WTC11 (cell line): ENCODE measurements around the gene GPRASP2. TPM values are rescaled to one million over a fixed set of nuclear protein-coding genes. Genes with fewer than 3 reads are reported as not detected.
"Not testable (repeated sequence)": the region's sequence is repeated elsewhere in the genome, so short reads cannot be mapped to it uniquely, and the experiment has no call there.

Experiments used
- ATAC-seq: fragments of 200-7000 bp; cut with Tn5 transposase; 2 replicates; pipeline ENCODE4 v1.10.0; 2021; ENCODE audit warnings: mild to moderate bottlenecking, moderate library complexity
- CTCF ChIA-PET: fragments of 300-600 bp; sonication (Branson Sonifier 250); formaldehyde crosslinking; loops from one replicate; lab custom pipeline; 2021; ENCODE audit warnings: antibody characterized with exemption; lab: Charles Lee
- POLR2A ChIA-PET: fragments of 350-600 bp; sonication (Branson Sonifier 250); formaldehyde crosslinking; loops from one replicate; lab custom pipeline; 2021; ENCODE audit warnings: antibody characterized with exemption; lab: Charles Lee
- DNase-seq: peaks from one replicate; pipeline ENCODE4 v3.0.0; 2021; ENCODE audit warnings: low spot score
- H3K27ac Mint-ChIP-seq: 2 replicates; pipeline ENCODE4 v1.8.0; 2021; ENCODE audit warnings: mixed read lengths
- H3K27me3 Mint-ChIP-seq: 2 replicates; pipeline ENCODE4 v1.8.0; 2021; ENCODE audit warnings: low read depth, mild to moderate bottlenecking, moderate library complexity, mixed read lengths
- H3K36me3 Mint-ChIP-seq: 2 replicates; pipeline ENCODE4 v1.8.0; 2021; ENCODE audit warnings: mixed read lengths
- H3K4me1 Mint-ChIP-seq: 2 replicates; pipeline ENCODE4 v1.8.0; 2022; ENCODE audit warnings: mixed read lengths
- H3K4me3 Mint-ChIP-seq: 2 replicates; pipeline ENCODE4 v1.8.0; 2021; ENCODE audit warnings: mild to moderate bottlenecking, moderate library complexity, mixed read lengths
- H3K9me3 Mint-ChIP-seq: 2 replicates; pipeline ENCODE4 v1.8.0; 2021; ENCODE audit warnings: mixed read lengths
- ATF3 ChIP-seq: sonication (generic); formaldehyde crosslinking; conservative IDR thresholded peaks from 2 replicates; pipeline ENCODE4 v1.8.1; 2022; ENCODE audit warnings: mild to moderate bottlenecking, missing genetic modification reagents
- EMX1 ChIP-seq: fragments of 250-450 bp; sonication (Bioruptor Pico); IDR thresholded peaks from 2 replicates; pipeline ENCODE4 v1.8.0; 2021; ENCODE audit warnings: mild to moderate bottlenecking
- KAT7 ChIP-seq: sonication (generic); formaldehyde crosslinking; IDR thresholded peaks from 2 replicates; pipeline ENCODE4 v1.8.1; 2023; ENCODE audit warnings: missing genetic modification reagents, mild to moderate bottlenecking, borderline replicate concordance
- MYBL2 ChIP-seq: sonication (generic); formaldehyde crosslinking; IDR thresholded peaks from 2 replicates; pipeline ENCODE4 v1.8.1; 2023; ENCODE audit warnings: mild to moderate bottlenecking, moderate library complexity, missing genetic modification reagents
- NFATC4 ChIP-seq: fragments of 250-450 bp; sonication (Bioruptor Pico); IDR thresholded peaks from 2 replicates; pipeline ENCODE4 v1.9.0; 2021; ENCODE audit warnings: mild to moderate bottlenecking
- NFE2L1 ChIP-seq: sonication (generic); formaldehyde crosslinking; IDR thresholded peaks from 2 replicates; pipeline ENCODE4 v1.8.1; 2023; ENCODE audit warnings: missing genetic modification reagents
- NFYB ChIP-seq: sonication (generic); formaldehyde crosslinking; conservative IDR thresholded peaks from 2 replicates; pipeline ENCODE4 v1.8.0; 2022; ENCODE audit warnings: low read depth, missing genetic modification reagents
- NR2C2 ChIP-seq: sonication (generic); formaldehyde crosslinking; IDR thresholded peaks from 2 replicates; pipeline ENCODE4 v1.8.0; 2022; ENCODE audit warnings: mild to moderate bottlenecking, missing genetic modification reagents
- PRRX2 ChIP-seq: fragments of 250-450 bp; sonication (Bioruptor Pico); IDR thresholded peaks from 2 replicates; pipeline ENCODE4 v1.8.0; 2021; ENCODE audit warnings: mild to moderate bottlenecking
- SMAD3 ChIP-seq: sonication (generic); formaldehyde crosslinking; IDR thresholded peaks from 2 replicates; pipeline ENCODE4 v1.8.0; 2022; ENCODE audit warnings: missing genetic modification reagents, mild to moderate bottlenecking, borderline replicate concordance
- TEAD1 ChIP-seq: sonication (generic); formaldehyde crosslinking; IDR thresholded peaks from 2 replicates; pipeline ENCODE4 v1.8.0; 2022; ENCODE audit warnings: mild to moderate bottlenecking, missing genetic modification reagents
- TEAD4 ChIP-seq: sonication (generic); formaldehyde crosslinking; IDR thresholded peaks from 2 replicates; pipeline ENCODE4 v1.8.0; 2022; ENCODE audit warnings: mild to moderate bottlenecking, missing genetic modification reagents
- USF2 ChIP-seq: sonication (generic); formaldehyde crosslinking; IDR thresholded peaks from 2 replicates; pipeline ENCODE4 v1.8.1; 2023; ENCODE audit warnings: mild to moderate bottlenecking, missing genetic modification reagents, moderate library complexity
- ZMAT4 ChIP-seq: fragments of 250-450 bp; sonication (Bioruptor Pico); IDR thresholded peaks from 2 replicates; pipeline ENCODE4 v1.9.0; 2021; ENCODE audit warnings: mild to moderate bottlenecking
- ZNF138 ChIP-seq: sonication (generic); formaldehyde crosslinking; conservative IDR thresholded peaks from 2 replicates; pipeline ENCODE4 v1.8.1; 2022; ENCODE audit warnings: mild to moderate bottlenecking, moderate library complexity, missing genetic modification reagents
- ZNF232 ChIP-seq: sonication (generic); formaldehyde crosslinking; IDR thresholded peaks from 2 replicates; pipeline ENCODE4 v1.8.0; 2022; ENCODE audit warnings: mild to moderate bottlenecking, missing genetic modification reagents
- ZNF317 ChIP-seq: sonication (generic); formaldehyde crosslinking; IDR thresholded peaks from 2 replicates; pipeline ENCODE4 v1.8.1; 2023; ENCODE audit warnings: low read depth, mild to moderate bottlenecking, moderate library complexity, missing genetic modification reagents, borderline replicate concordance
- total RNA-seq: library from RNA; stranded (reverse); gene quantifications from 3 replicates; pipeline ENCODE4 v1.2.3, GENCODE V29; 2021
- TF ChIP-seq, protein P1 (sequence below): sonication (generic); formaldehyde crosslinking; IDR thresholded peaks from 2 replicates; pipeline ENCODE4 v1.8.0; 2022; ENCODE audit warnings: mild to moderate bottlenecking, missing genetic modification reagents
- TF ChIP-seq, protein P2 (sequence below): fragments of 250-450 bp; sonication (Bioruptor Pico); IDR thresholded peaks from 2 replicates; pipeline ENCODE4 v2.1.2; 2022; ENCODE audit warnings: mild to moderate bottlenecking, moderate library complexity
- TF ChIP-seq, protein P3 (sequence below): sonication (generic); formaldehyde crosslinking; IDR thresholded peaks from 2 replicates; pipeline ENCODE4 v1.8.0; 2023; ENCODE audit warnings: missing genetic modification reagents, mild to moderate bottlenecking, borderline replicate concordance
- TF ChIP-seq, protein P4 (sequence below): sonication (generic); formaldehyde crosslinking; IDR thresholded peaks from 2 replicates; pipeline ENCODE4 v1.8.1; 2023; ENCODE audit warnings: mild to moderate bottlenecking, missing genetic modification reagents, moderate library complexity

The GPRASP2 gene
- total RNA-seq, 1 experiment from 2014 or later: 18.5 TPM

DNA sequence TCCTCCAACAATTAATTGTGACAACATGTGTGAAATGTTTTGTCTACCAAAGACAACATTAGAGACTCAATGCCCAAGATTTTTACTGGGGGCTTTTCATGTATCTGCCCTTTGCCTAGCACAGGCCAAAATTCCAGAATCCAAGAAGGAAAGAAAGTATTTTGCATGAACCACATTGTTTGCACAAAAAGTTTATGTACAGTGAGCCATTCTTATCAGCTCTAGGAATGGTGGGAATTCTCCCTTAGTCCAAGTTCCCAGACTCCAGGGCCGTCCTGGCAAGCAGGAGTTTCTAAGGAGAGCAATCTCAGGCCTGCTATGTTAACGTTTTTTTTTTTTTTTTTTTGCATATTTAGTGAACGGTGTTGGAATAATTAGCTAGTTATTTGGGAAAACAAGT is 39.4 kb upstream of the GPRASP2 start:
- Mint-ChIP-seq H3K27ac (no peak overlapping the region), H3K9me3 (peaks cover 3% of the 10 kb centered on the region; the same call in 1 of the 2 replicates), H3K4me1 (no peaks in the 10 kb centered on the region), H3K27me3 (no peaks in the 10 kb centered on the region), H3K4me3 (no peak overlapping the region), H3K36me3 (peaks cover 3% of the 10 kb centered on the region; the same call in 1 of the 2 replicates)
- ATAC-seq: no peak
- no peak for TF ChIP-seq USF2
- TF ChIP-seq ZNF138 (CRISPR knock-in tag): no peak
- TF ChIP-seq ZNF317 (CRISPR knock-in tag): no peak
- TF ChIP-seq, protein P1, sequence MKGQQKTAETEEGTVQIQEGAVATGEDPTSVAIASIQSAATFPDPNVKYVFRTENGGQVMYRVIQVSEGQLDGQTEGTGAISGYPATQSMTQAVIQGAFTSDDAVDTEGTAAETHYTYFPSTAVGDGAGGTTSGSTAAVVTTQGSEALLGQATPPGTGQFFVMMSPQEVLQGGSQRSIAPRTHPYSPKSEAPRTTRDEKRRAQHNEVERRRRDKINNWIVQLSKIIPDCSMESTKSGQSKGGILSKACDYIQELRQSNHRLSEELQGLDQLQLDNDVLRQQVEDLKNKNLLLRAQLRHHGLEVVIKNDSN (CRISPR knock-in tag): no peak
- TF ChIP-seq KAT7 (CRISPR knock-in tag): no peak
- no peak for TF ChIP-seq EMX1 (CRISPR knock-in tag)
- CTCF ChIA-PET: interaction anchor here (0.6 kb wide), 1 partner anchor 73 kb away, joined by 3 read pairs; no protein-coding TSS in a partner anchor
- POLR2A ChIA-PET: no interaction called here
- no peak for DNase-seq

DNA sequence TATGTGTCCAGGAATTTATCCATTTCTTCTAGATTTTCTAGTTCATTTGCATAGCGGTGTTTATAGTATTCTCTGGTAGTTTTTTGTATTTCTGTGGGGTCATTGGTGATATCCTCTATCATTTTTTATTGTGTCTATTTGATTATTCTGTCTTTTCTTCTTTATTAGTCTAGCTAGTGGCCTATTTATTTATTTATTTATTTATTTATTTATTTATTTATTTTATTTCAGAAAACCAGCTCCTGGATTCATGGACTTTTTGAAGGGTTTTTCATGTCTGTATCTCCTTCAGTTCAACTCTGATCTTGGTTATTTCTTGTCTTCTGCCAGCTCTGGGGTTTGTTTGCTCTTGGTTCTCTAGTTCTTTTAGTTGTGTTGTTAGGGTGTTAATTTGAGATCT is 34.8 kb upstream of the GPRASP2 start:
- H3K4me3 Mint-ChIP-seq, H3K4me1 Mint-ChIP-seq, DNase-seq, H3K9me3 Mint-ChIP-seq, POLR2A ChIA-PET, ATAC-seq, H3K27me3 Mint-ChIP-seq, CTCF ChIA-PET, H3K27ac Mint-ChIP-seq, H3K36me3 Mint-ChIP-seq: not testable (repeated sequence)

GRCh38 chrX:102684772-102685520 is 27.3 kb upstream of the GPRASP2 start:
- no peak for DNase-seq
- ChIA-PET CTCF (no interaction called here), POLR2A (no interaction called here)
- H3K27me3 Mint-ChIP-seq: peaks cover 6% of the 10 kb centered on the region; the same call in 1 of the 2 replicates
- TF ChIP-seq SMAD3 (CRISPR knock-in tag): no peak
- TF ChIP-seq NFATC4 (CRISPR knock-in tag): no peak
- TF ChIP-seq NFYB (CRISPR knock-in tag): no peak
- no peak for TF ChIP-seq NR2C2 (CRISPR knock-in tag)
- TF ChIP-seq MYBL2 (CRISPR knock-in tag): no peak
- TF ChIP-seq NFE2L1: no peak
- TF ChIP-seq ZMAT4 (CRISPR knock-in tag): no peak
- H3K4me1 Mint-ChIP-seq: peaks cover 3% of the 10 kb centered on the region; the same call in 1 of the 2 replicates
- H3K9me3 Mint-ChIP-seq: peaks cover 15% of the 10 kb centered on the region
- peaks cover 6% of the 10 kb centered on the region for H3K36me3 Mint-ChIP-seq
- H3K27ac Mint-ChIP-seq: no peak overlapping the region
- H3K4me3 Mint-ChIP-seq: no peak overlapping the region
- ATAC-seq: no peak

GRCh38 chrX:102694749-102695148 is 17.5 kb upstream of the GPRASP2 start:
- H3K27ac Mint-ChIP-seq: no peak overlapping the region
- no peaks in the 10 kb centered on the region for H3K4me1 Mint-ChIP-seq
- peaks cover 14% of the 10 kb centered on the region for H3K9me3 Mint-ChIP-seq
- 0 out of 2 replicates have a peak, but pooled peaks cover 7% of the 10 kb centered on the region for H3K36me3 Mint-ChIP-seq
- H3K4me3 Mint-ChIP-seq: no peak overlapping the region
- POLR2A ChIA-PET: no interaction called here
- CTCF ChIA-PET: no interaction called here
- no peaks in the 10 kb centered on the region for H3K27me3 Mint-ChIP-seq
- ATAC-seq (no peak), DNase-seq (no peak)
- TF ChIP-seq PRRX2 (no peak), ZNF232 (CRISPR knock-in tag) (no peak), TEAD1 (CRISPR knock-in tag) (no peak), ZNF138 (CRISPR knock-in tag) (no peak), ATF3 (CRISPR knock-in tag) (no peak), TEAD4 (no peak)
- TF ChIP-seq, protein P2, sequence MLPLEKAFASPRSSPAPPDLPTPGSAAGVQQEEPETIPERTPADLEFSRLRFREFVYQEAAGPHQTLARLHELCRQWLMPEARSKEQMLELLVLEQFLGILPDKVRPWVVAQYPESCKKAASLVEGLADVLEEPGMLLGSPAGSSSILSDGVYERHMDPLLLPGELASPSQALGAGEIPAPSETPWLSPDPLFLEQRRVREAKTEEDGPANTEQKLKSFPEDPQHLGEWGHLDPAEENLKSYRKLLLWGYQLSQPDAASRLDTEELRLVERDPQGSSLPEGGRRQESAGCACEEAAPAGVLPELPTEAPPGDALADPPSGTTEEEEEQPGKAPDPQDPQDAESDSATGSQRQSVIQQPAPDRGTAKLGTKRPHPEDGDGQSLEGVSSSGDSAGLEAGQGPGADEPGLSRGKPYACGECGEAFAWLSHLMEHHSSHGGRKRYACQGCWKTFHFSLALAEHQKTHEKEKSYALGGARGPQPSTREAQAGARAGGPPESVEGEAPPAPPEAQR (CRISPR knock-in tag): no peak
- TF ChIP-seq, protein P3, sequence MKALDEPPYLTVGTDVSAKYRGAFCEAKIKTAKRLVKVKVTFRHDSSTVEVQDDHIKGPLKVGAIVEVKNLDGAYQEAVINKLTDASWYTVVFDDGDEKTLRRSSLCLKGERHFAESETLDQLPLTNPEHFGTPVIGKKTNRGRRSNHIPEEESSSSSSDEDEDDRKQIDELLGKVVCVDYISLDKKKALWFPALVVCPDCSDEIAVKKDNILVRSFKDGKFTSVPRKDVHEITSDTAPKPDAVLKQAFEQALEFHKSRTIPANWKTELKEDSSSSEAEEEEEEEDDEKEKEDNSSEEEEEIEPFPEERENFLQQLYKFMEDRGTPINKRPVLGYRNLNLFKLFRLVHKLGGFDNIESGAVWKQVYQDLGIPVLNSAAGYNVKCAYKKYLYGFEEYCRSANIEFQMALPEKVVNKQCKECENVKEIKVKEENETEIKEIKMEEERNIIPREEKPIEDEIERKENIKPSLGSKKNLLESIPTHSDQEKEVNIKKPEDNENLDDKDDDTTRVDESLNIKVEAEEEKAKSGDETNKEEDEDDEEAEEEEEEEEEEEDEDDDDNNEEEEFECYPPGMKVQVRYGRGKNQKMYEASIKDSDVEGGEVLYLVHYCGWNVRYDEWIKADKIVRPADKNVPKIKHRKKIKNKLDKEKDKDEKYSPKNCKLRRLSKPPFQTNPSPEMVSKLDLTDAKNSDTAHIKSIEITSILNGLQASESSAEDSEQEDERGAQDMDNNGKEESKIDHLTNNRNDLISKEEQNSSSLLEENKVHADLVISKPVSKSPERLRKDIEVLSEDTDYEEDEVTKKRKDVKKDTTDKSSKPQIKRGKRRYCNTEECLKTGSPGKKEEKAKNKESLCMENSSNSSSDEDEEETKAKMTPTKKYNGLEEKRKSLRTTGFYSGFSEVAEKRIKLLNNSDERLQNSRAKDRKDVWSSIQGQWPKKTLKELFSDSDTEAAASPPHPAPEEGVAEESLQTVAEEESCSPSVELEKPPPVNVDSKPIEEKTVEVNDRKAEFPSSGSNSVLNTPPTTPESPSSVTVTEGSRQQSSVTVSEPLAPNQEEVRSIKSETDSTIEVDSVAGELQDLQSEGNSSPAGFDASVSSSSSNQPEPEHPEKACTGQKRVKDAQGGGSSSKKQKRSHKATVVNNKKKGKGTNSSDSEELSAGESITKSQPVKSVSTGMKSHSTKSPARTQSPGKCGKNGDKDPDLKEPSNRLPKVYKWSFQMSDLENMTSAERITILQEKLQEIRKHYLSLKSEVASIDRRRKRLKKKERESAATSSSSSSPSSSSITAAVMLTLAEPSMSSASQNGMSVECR (CRISPR knock-in tag): no peak
- TF ChIP-seq, protein P4, sequence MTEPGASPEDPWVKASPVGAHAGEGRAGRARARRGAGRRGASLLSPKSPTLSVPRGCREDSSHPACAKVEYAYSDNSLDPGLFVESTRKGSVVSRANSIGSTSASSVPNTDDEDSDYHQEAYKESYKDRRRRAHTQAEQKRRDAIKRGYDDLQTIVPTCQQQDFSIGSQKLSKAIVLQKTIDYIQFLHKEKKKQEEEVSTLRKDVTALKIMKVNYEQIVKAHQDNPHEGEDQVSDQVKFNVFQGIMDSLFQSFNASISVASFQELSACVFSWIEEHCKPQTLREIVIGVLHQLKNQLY: no peak
